IMR-90 (cell line): ENCODE data around the gene C6orf89. TPM values are rescaled to one million over a fixed set of nuclear protein-coding genes. Genes with fewer than 3 reads are reported as not detected.

Source experiments
- ATAC-seq: fragments of 200-7000 bp; cut with Tn5 transposase; 2 replicates; pipeline ENCODE4 v1.9.1; 2020; ENCODE audit warnings: low read depth, mild to moderate bottlenecking, moderate library complexity
- BruUV-seq: library from RNA; stranded (reverse); fragments of 400-500 nt; replicated peaks from 2 replicates; lab custom pipeline; 2021; lab: Mats Ljungman, UMichigan
- CTCF ChIA-PET: fragments of 300-600 bp; formaldehyde crosslinking; extraction: SDS; loops from one replicate; lab custom pipeline; 2021; ENCODE audit warnings: antibody characterized with exemption; lab: Yijun Ruan, JAX
- POLR2A ChIA-PET: fragments of 300-600 bp; sonication (Branson Sonifier 250); formaldehyde crosslinking; loops from one replicate; lab custom pipeline; 2022; ENCODE audit warnings: antibody characterized with exemption; ENCODE audit not compliant: unreplicated experiment; lab: Charles Lee
- DNase-seq: peaks from one replicate; pipeline ENCODE4 v3.0.0; 2013
- H2AFZ ChIP-seq: replicated peaks from 2 replicates; pipeline ENCODE3; 2013; ENCODE audit warnings: low read length, mild to moderate bottlenecking; ENCODE audit not compliant: poor library complexity
- H2AK5ac ChIP-seq: 2 replicates; pipeline ENCODE4 v1.6.1; 2013; ENCODE audit warnings: low read depth, low read length, inconsistent platforms
- H2AK9ac ChIP-seq: replicated peaks from 2 replicates; pipeline ENCODE3; 2013; ENCODE audit warnings: mild to moderate bottlenecking, low read depth, low read length, moderate library complexity; ENCODE audit not compliant: poor library complexity
- H2BK120ac ChIP-seq: 2 replicates; pipeline ENCODE4 v1.6.1; 2013; ENCODE audit warnings: low read depth, low read length, inconsistent platforms
- H2BK15ac ChIP-seq: 3 replicates; pipeline ENCODE4 v1.6.1; 2013; ENCODE audit warnings: low read depth, low read length, inconsistent platforms
- H2BK20ac ChIP-seq: 2 replicates; pipeline ENCODE4 v1.6.1; 2013; ENCODE audit warnings: low read depth, mild to moderate bottlenecking, inconsistent platforms, low read length, moderate library complexity
- H2BK5ac ChIP-seq: 2 replicates; pipeline ENCODE4 v1.6.1; 2013; ENCODE audit warnings: mild to moderate bottlenecking, low read depth, low read length, inconsistent platforms; ENCODE audit not compliant: poor library complexity, severe bottlenecking
- H3K14ac ChIP-seq: replicated peaks from 2 replicates; pipeline ENCODE4 v1.6.1; 2013; ENCODE audit warnings: low read depth, low read length, inconsistent platforms
- H3K18ac ChIP-seq: 2 replicates; pipeline ENCODE4 v1.6.1; 2013; ENCODE audit warnings: low read depth, low read length, control low read depth
- H3K23ac ChIP-seq: 2 replicates; pipeline ENCODE4 v1.6.1; 2013; ENCODE audit warnings: low read depth, low read length, inconsistent platforms
- H3K27ac ChIP-seq: 2 replicates; pipeline ENCODE4 v1.5.1; 2013; ENCODE audit warnings: mild to moderate bottlenecking, control low read depth, low read length; ENCODE audit not compliant: insufficient read depth
- H3K27me3 ChIP-seq: 2 replicates; pipeline ENCODE4 v1.6.1; 2013; ENCODE audit warnings: low read length; ENCODE audit not compliant: control insufficient read depth, insufficient read depth
- H3K36me3 ChIP-seq: 2 replicates; pipeline ENCODE4 v1.6.1; 2013; ENCODE audit warnings: low read length, mixed read lengths; ENCODE audit not compliant: control insufficient read depth, insufficient read depth
- H3K4ac ChIP-seq: 2 replicates; pipeline ENCODE4 v1.6.1; 2013; ENCODE audit warnings: low read depth, low read length, inconsistent platforms
- H3K4me1 ChIP-seq: 2 replicates; pipeline ENCODE4 v1.6.1; 2013; ENCODE audit warnings: low read length, mixed read lengths; ENCODE audit not compliant: control insufficient read depth, insufficient read depth
- H3K4me2 ChIP-seq: 2 replicates; pipeline ENCODE4 v1.6.1; 2013; ENCODE audit warnings: low read depth, mild to moderate bottlenecking, control low read depth, low read length, moderate library complexity
- H3K4me3 ChIP-seq: 2 replicates; pipeline ENCODE4 v1.5.1; 2013; ENCODE audit warnings: low read depth, mild to moderate bottlenecking, control low read depth, low read length, moderate library complexity; ENCODE audit not compliant: insufficient read depth
- H3K56ac ChIP-seq: 2 replicates; pipeline ENCODE4 v1.6.1; 2013; ENCODE audit warnings: low read length, inconsistent platforms; ENCODE audit not compliant: insufficient read depth; ENCODE audit errors: extremely low read depth
- H3K79me1 ChIP-seq, 2 experiments: 2 replicates each; pipeline ENCODE4 v1.6.1; 2013; ENCODE audit warnings: low read length in 2 of 2, inconsistent platforms in 1 of 2, low read depth in 1 of 2
- H3K9ac ChIP-seq: 2 replicates; pipeline ENCODE4 v1.6.1; 2013; ENCODE audit warnings: low read depth, low read length, control low read depth
- H3K9me1 ChIP-seq: 2 replicates; pipeline ENCODE4 v1.6.1; 2013; ENCODE audit warnings: low read length, inconsistent platforms; ENCODE audit not compliant: insufficient read depth
- H3K9me3 ChIP-seq: 2 replicates; pipeline ENCODE4 v1.6.1; 2013; ENCODE audit warnings: low read length; ENCODE audit not compliant: control insufficient read depth, insufficient read depth
- H4K20me1 ChIP-seq: 2 replicates; pipeline ENCODE4 v1.6.1; 2013; ENCODE audit warnings: low read length, inconsistent platforms; ENCODE audit not compliant: insufficient read depth
- H4K5ac ChIP-seq: 2 replicates; pipeline ENCODE4 v1.6.1; 2013; ENCODE audit warnings: mild to moderate bottlenecking, low read depth, low read length, control low read depth
- H4K8ac ChIP-seq, 2 experiments: 2 replicates each; pipeline ENCODE4 v1.6.1; 2013; ENCODE audit warnings: low read depth in 2 of 2, low read length in 2 of 2, control low read depth in 1 of 2, inconsistent platforms in 1 of 2
- H4K91ac ChIP-seq: 2 replicates; pipeline ENCODE4 v1.6.1; 2013; ENCODE audit warnings: low read depth, low read length, inconsistent platforms; ENCODE audit not compliant: insufficient read depth
- BHLHE40 ChIP-seq: fragments of 150-350 bp; IDR thresholded peaks from 2 replicates; pipeline ENCODE4 v1.6.1; 2016; ENCODE audit warnings: mild to moderate bottlenecking, low read depth, low read length
- CEBPB ChIP-seq: IDR thresholded peaks from 2 replicates; pipeline ENCODE4 v1.6.1; 2012; ENCODE audit warnings: low read depth, low read length, improper control_type of control experiment
- CHD1 ChIP-seq: IDR thresholded peaks from 2 replicates; pipeline ENCODE4 v1.6.1; 2012; ENCODE audit warnings: low read depth, low read length, improper control_type of control experiment
- CTCF ChIP-seq: conservative IDR thresholded peaks from 2 replicates; pipeline ENCODE4 v1.5.1; 2012; ENCODE audit warnings: mild to moderate bottlenecking, low read depth, low read length, improper control_type of control experiment
- ELK1 ChIP-seq: fragments of 150-350 bp; IDR thresholded peaks from 2 replicates; pipeline ENCODE4 v1.6.1; 2016; ENCODE audit warnings: low read depth, mild to moderate bottlenecking, low read length, moderate library complexity, borderline replicate concordance
- FOS ChIP-seq: fragments of 150-350 bp; IDR thresholded peaks from 2 replicates; pipeline ENCODE4 v1.6.1; 2016; ENCODE audit warnings: low read depth, low read length
- MAFK ChIP-seq: IDR thresholded peaks from 2 replicates; pipeline ENCODE4 v1.6.1; 2012; ENCODE audit warnings: low read depth, low read length, improper control_type of control experiment
- MAZ ChIP-seq: IDR thresholded peaks from 2 replicates; pipeline ENCODE4 v1.6.1; 2012; ENCODE audit warnings: low read depth, mild to moderate bottlenecking, low read length, improper control_type of control experiment, moderate library complexity, borderline replicate concordance
- MXI1 ChIP-seq: IDR thresholded peaks from 2 replicates; pipeline ENCODE4 v1.6.1; 2012; ENCODE audit warnings: low read depth, mild to moderate bottlenecking, low read length, moderate library complexity, borderline replicate concordance
- NFE2L2 ChIP-seq: fragments of 150-350 bp; IDR thresholded peaks from 2 replicates; pipeline ENCODE4 v1.6.1; 2016; ENCODE audit warnings: low read depth, mild to moderate bottlenecking, low read length
- POLR2A ChIP-seq: IDR thresholded peaks from 2 replicates; pipeline ENCODE4 v1.6.1; 2012; ENCODE audit warnings: mild to moderate bottlenecking, low read depth, low read length
- RAD21 ChIP-seq: IDR thresholded peaks from 2 replicates; pipeline ENCODE4 v1.6.1; 2012; ENCODE audit warnings: low read length, improper control_type of control experiment
- RCOR1 ChIP-seq: IDR thresholded peaks from 2 replicates; pipeline ENCODE4 v1.6.1; 2012; ENCODE audit warnings: mild to moderate bottlenecking, low read length, improper control_type of control experiment; ENCODE audit not compliant: insufficient replicate concordance
- RFX5 ChIP-seq: IDR thresholded peaks from 2 replicates; pipeline ENCODE4 v1.8.0; 2012; ENCODE audit warnings: low read depth, mild to moderate bottlenecking, low read length, moderate library complexity
- SMC3 ChIP-seq: fragments of 150-350 bp; IDR thresholded peaks from 2 replicates; pipeline ENCODE4 v1.6.1; 2016; ENCODE audit warnings: low read depth, mild to moderate bottlenecking, antibody characterized with exemption, low read length, moderate library complexity
- USF2 ChIP-seq: fragments of 150-350 bp; IDR thresholded peaks from 2 replicates; pipeline ENCODE4 v1.6.1; 2017; ENCODE audit warnings: mild to moderate bottlenecking, antibody characterized with exemption, low read length, low read depth
- WGBS, 2 experiments: methylation state at CpG; one replicate each; pipeline versions ENCODE4 v1.1.5 to v1.1.7; 2013; ENCODE audit warnings: missing lambda C conversion rate in 2 of 2; ENCODE audit not compliant: insufficient read length in 1 of 2; ENCODE audit errors: extremely low coverage in 2 of 2; 5-methylcytosine and 5-hydroxymethylcytosine counted together
- dilution Hi-C: fragments of 300-500 bp; cut with HindIII; formaldehyde crosslinking; loops from one replicate; pipeline ENCODE4 v1.14.3; 2018; ENCODE audit warnings: low sequenced_read_pairs; ENCODE audit not compliant: unreplicated experiment
- in situ Hi-C: fragments of 300-500 bp; cut with MboI; formaldehyde crosslinking; loops from 3 replicates; pipeline ENCODE4 v1.14.3; 2019; ENCODE audit warnings: low sequenced_read_pairs, inconsistent platforms, mixed read lengths
- intact Hi-C: fragments of 100-400 bp; cut with micrococcal nuclease; formaldehyde crosslinking; loops from 2 replicates; pipeline ENCODE4 v1.10.0; 2022
- polyA plus RNA-seq, 3 experiments: library from polyadenylated mRNA; depleted of rRNA; stranded (reverse); fragments of >200 nt; gene quantifications; 2 replicates each; pipeline ENCODE4 v1.2.3, GENCODE V29; 2012; ENCODE audit warnings: low replicate concordance in 1 of 3
- total RNA-seq: library from RNA; depleted of rRNA; stranded (reverse); fragments of >200 nt; gene quantifications from 2 replicates; pipeline ENCODE4 v1.2.3, GENCODE V29; 2012

The C6orf89 gene
- total and polyA plus RNA-seq, 2 of the 4 experiments (the other 2 are of a cell fraction): 30.8 to 52.3 TPM

- Histone ChIP-seq H3K79me1 (peaks cover 8 to 34% of the 10 kb centered on the region in 2 experiments), H3K4ac (peak overlapping the region; percentile 1), H4K5ac (no peak overlapping the region), H2BK5ac (no peak overlapping the region), H2BK120ac (peak overlapping the region; percentile 30; the same call in 1 of the 2 replicates), H3K36me3 (peaks cover 7% of the 10 kb centered on the region), H2BK15ac (0 out of 3 replicates have a peak overlapping the region, but pooled peaks have one; percentile 72), H3K56ac (no peak overlapping the region), H2AK5ac (peak overlapping the region; percentile 43), H4K20me1 (no peaks in the 10 kb centered on the region), H3K9ac (no peak overlapping the region), H3K27me3 (no peaks in the 10 kb centered on the region), H3K27ac (no peak overlapping the region), H3K9me3 (peaks cover 3% of the 10 kb centered on the region), H4K8ac (peak overlapping the region in 1 of 2 experiments; percentile 2; a peak in 1 of 4 replicates), H3K23ac (no peak overlapping the region), H3K4me2 (no peak overlapping the region), H3K14ac (peak overlapping the region; percentile 39; the same call in 1 of the 2 replicates), H3K4me1 (peaks cover 8% of the 10 kb centered on the region), H3K9me1 (peaks cover 21% of the 10 kb centered on the region), H4K91ac (no peak overlapping the region), H3K18ac (no peak overlapping the region), H3K4me3 (no peak overlapping the region), H2AFZ (no peak overlapping the region), H2BK20ac (peak overlapping the region; percentile 72; the same call in 1 of the 2 replicates), H2AK9ac (no peak overlapping the region)
- in situ Hi-C loops: no loop called here
- intact Hi-C loops: loop anchor here (2.0 kb wide), 1 partner anchor 85 kb away; no protein-coding TSS in a partner anchor
- ATAC-seq (no peak), DNase-seq (no peak)
- dilution Hi-C loops: no loop called here
- TF ChIP-seq NFE2L2: no peak
- no peak for TF ChIP-seq MAZ
- TF ChIP-seq FOS: no peak
- TF ChIP-seq MAFK: no peak
- TF ChIP-seq CTCF: no peak
- TF ChIP-seq RCOR1: no peak
- TF ChIP-seq RAD21: no peak
- TF ChIP-seq CHD1: no peak
- no peak for TF ChIP-seq MXI1
- no peak for TF ChIP-seq ELK1
- TF ChIP-seq SMC3: no peak
- no peak for TF ChIP-seq BHLHE40
- no peak for TF ChIP-seq RFX5
- TF ChIP-seq USF2: no peak
- no peak for TF ChIP-seq POLR2A
- no peak for TF ChIP-seq CEBPB
- no TSS peak for BruUV-seq
- ChIA-PET CTCF (interaction anchor here (0.6 to 2.0 kb wide), 5 partner anchors 11 to 87 kb away, joined by 3 to 5 read pairs (median 5); partner anchors contain the start of gene PPIL1), POLR2A (no interaction called here)
- no CpG with 5 or more reads among the region's 4 CpGs for WGBS, 2 experiments
Observed at GRCh38 chr6:36851626-36852025, 34.1 kb upstream of the C6orf89 start.
